Loucy (cell line): ENCODE data around the gene ABI1.

ENCODE experiments used
- H2AFZ ChIP-seq: fragments of 200-600 bp; sonication (generic); 2 replicates; pipeline ENCODE4 v1.6.0; 2016; ENCODE audit warnings: antibody characterized with exemption, mild to moderate bottlenecking, low read length, moderate library complexity
- H3F3A ChIP-seq: fragments of 200-600 bp; 2 replicates; pipeline ENCODE4 v1.6.0; 2016; ENCODE audit warnings: antibody characterized with exemption, low read depth, mild to moderate bottlenecking
- H3K27me3 ChIP-seq: fragments of 200-600 bp; sonication (generic); 2 replicates; pipeline ENCODE4 v1.6.1; 2014; ENCODE audit warnings: low read length, mild to moderate bottlenecking; ENCODE audit not compliant: insufficient read depth, poor library complexity, severe bottlenecking
- H3K36me3 ChIP-seq: fragments of 200-600 bp; sonication (generic); 2 replicates; pipeline ENCODE4 v1.6.1; 2016; ENCODE audit warnings: low read length; ENCODE audit not compliant: insufficient read depth
- H3K4me1 ChIP-seq: fragments of 200-600 bp; sonication (generic); 2 replicates; pipeline ENCODE4 v1.5.1; 2014; ENCODE audit warnings: low read length, mild to moderate bottlenecking; ENCODE audit not compliant: insufficient read depth, poor library complexity, severe bottlenecking
- H3K4me2 ChIP-seq: fragments of 200-600 bp; sonication (generic); 2 replicates; pipeline ENCODE4 v1.6.0; 2014; ENCODE audit warnings: antibody characterized with exemption, low read length, low read depth, mild to moderate bottlenecking; ENCODE audit not compliant: poor library complexity, severe bottlenecking
- H3K4me3 ChIP-seq: fragments of 200-600 bp; sonication (generic); 2 replicates; pipeline ENCODE4 v1.5.1; 2014; ENCODE audit warnings: low read length, mild to moderate bottlenecking, mixed read lengths; ENCODE audit not compliant: poor library complexity, severe bottlenecking
- H3K79me2 ChIP-seq: fragments of 200-600 bp; sonication (generic); 2 replicates; pipeline ENCODE4 v1.6.1; 2014; ENCODE audit warnings: low read length; ENCODE audit not compliant: insufficient read depth
- H3K9ac ChIP-seq: fragments of 200-600 bp; sonication (generic); 2 replicates; pipeline ENCODE4 v1.6.0; 2014; ENCODE audit warnings: mild to moderate bottlenecking, low read depth, low read length, moderate library complexity; ENCODE audit not compliant: poor library complexity, severe bottlenecking
- H3K9me2 ChIP-seq: fragments of 200-600 bp; sonication (generic); replicated peaks from 2 replicates; pipeline ENCODE4 v1.6.1; 2016; ENCODE audit warnings: low read depth, low read length, mixed read lengths
- H3K9me3 ChIP-seq: fragments of 200-600 bp; sonication (generic); 2 replicates; pipeline ENCODE4 v1.6.1; 2014; ENCODE audit warnings: mild to moderate bottlenecking, antibody characterized with exemption, low read length, low read depth; ENCODE audit not compliant: insufficient read depth
- H4K20me1 ChIP-seq: fragments of 200-600 bp; sonication (generic); 2 replicates; pipeline ENCODE4 v1.6.0; 2014; ENCODE audit warnings: antibody characterized with exemption, low read length, mild to moderate bottlenecking; ENCODE audit not compliant: insufficient read depth, poor library complexity, severe bottlenecking
- EZH2phosphoT487 ChIP-seq: fragments of 200-600 bp; IDR thresholded peaks from 2 replicates; pipeline ENCODE4 v1.6.1; 2018; ENCODE audit warnings: antibody characterized with exemption, mild to moderate bottlenecking, moderate library complexity, borderline replicate concordance
- TF ChIP-seq, protein P1 (sequence below): fragments of 200-600 bp; sonication (generic); conservative IDR thresholded peaks from 2 replicates; pipeline ENCODE4 v1.5.1; 2014; ENCODE audit warnings: mild to moderate bottlenecking, antibody characterized with exemption, low read length

The ABI1 gene

GRCh38 chr10:26703974-26704373 is 156.8 kb downstream of the ABI1 start:
- no peaks in the 10 kb centered on the region for H3K9me3 ChIP-seq
- peaks cover 32% of the 10 kb centered on the region; the same call in 1 of the 2 replicates for H3K36me3 ChIP-seq
- no peaks in the 10 kb centered on the region for H3F3A ChIP-seq
- H3K4me1 ChIP-seq, result peaks cover 10% of the 10 kb centered on the region
- H3K9me2 ChIP-seq, result no peaks in the 10 kb centered on the region
- H3K4me3 ChIP-seq, result no peak overlapping the region
- H3K9ac ChIP-seq, result no peak overlapping the region
- H2AFZ ChIP-seq, result no peak overlapping the region
- TF ChIP-seq, protein P1, sequence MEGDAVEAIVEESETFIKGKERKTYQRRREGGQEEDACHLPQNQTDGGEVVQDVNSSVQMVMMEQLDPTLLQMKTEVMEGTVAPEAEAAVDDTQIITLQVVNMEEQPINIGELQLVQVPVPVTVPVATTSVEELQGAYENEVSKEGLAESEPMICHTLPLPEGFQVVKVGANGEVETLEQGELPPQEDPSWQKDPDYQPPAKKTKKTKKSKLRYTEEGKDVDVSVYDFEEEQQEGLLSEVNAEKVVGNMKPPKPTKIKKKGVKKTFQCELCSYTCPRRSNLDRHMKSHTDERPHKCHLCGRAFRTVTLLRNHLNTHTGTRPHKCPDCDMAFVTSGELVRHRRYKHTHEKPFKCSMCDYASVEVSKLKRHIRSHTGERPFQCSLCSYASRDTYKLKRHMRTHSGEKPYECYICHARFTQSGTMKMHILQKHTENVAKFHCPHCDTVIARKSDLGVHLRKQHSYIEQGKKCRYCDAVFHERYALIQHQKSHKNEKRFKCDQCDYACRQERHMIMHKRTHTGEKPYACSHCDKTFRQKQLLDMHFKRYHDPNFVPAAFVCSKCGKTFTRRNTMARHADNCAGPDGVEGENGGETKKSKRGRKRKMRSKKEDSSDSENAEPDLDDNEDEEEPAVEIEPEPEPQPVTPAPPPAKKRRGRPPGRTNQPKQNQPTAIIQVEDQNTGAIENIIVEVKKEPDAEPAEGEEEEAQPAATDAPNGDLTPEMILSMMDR, result no peak
- no peak for TF ChIP-seq EZH2phosphoT487
- no peak overlapping the region for H3K4me2 ChIP-seq
- peaks cover 11% of the 10 kb centered on the region for H4K20me1 ChIP-seq
- peaks cover 40% of the 10 kb centered on the region for H3K79me2 ChIP-seq
- H3K27me3 ChIP-seq, result no peaks in the 10 kb centered on the region

GRCh38 chr10:26703096-26703495 is 157.7 kb downstream of the ABI1 start:
- H3K27me3 ChIP-seq, result no peaks in the 10 kb centered on the region
- no peak overlapping the region for H2AFZ ChIP-seq
- no peak overlapping the region for H3K9ac ChIP-seq
- H3K4me1 ChIP-seq, result peaks cover 16% of the 10 kb centered on the region
- peaks cover 27% of the 10 kb centered on the region; the same call in 1 of the 2 replicates for H3K36me3 ChIP-seq
- no peaks in the 10 kb centered on the region for H3K9me3 ChIP-seq
- no peaks in the 10 kb centered on the region for H3K9me2 ChIP-seq
- H3K79me2 ChIP-seq, result peaks cover 49% of the 10 kb centered on the region
- H4K20me1 ChIP-seq, result peaks cover 19% of the 10 kb centered on the region
- H3F3A ChIP-seq, result no peaks in the 10 kb centered on the region
- no peak for TF ChIP-seq EZH2phosphoT487
- no peak overlapping the region for H3K4me3 ChIP-seq
- peak overlapping the region; percentile 51 for H3K4me2 ChIP-seq

GRCh38 chr10:26700884-26701630 is 159.7 kb downstream of the ABI1 start:
- Histone ChIP-seq H3K79me2 (peaks cover 55% of the 10 kb centered on the region), H3K36me3 (peaks cover 6% of the 10 kb centered on the region; the same call in 1 of the 2 replicates), H2AFZ (no peak overlapping the region), H3K4me3 (peak overlapping the region; percentile 24), H3K27me3 (no peaks in the 10 kb centered on the region), H3K9ac (no peak overlapping the region), H4K20me1 (peaks cover 22% of the 10 kb centered on the region), H3K4me1 (peaks cover 23% of the 10 kb centered on the region), H3K9me3 (no peaks in the 10 kb centered on the region), H3K9me2 (no peaks in the 10 kb centered on the region), H3F3A (no peaks in the 10 kb centered on the region), H3K4me2 (peak overlapping the region; percentile 51)
- TF ChIP-seq, protein P1, result no peak
- no peak for TF ChIP-seq EZH2phosphoT487
